Ishikawa (cell line): ENCODE measurements around the gene NTSR2.

Source experiments
- CEBPB ChIP-seq: IDR thresholded peaks from 2 replicates; pipeline ENCODE4 v1.6.1; 2012
- CREB1 ChIP-seq: IDR thresholded peaks from 2 replicates; pipeline ENCODE4 v1.6.1; 2012; ENCODE audit warnings: low read depth
- EGR1 ChIP-seq: IDR thresholded peaks from 2 replicates; pipeline ENCODE4 v1.6.1; 2012
- EP300 ChIP-seq: IDR thresholded peaks from 2 replicates; pipeline ENCODE4 v1.6.1; 2012; ENCODE audit warnings: borderline replicate concordance
- FOXM1 ChIP-seq: IDR thresholded peaks from 2 replicates; pipeline ENCODE4 v1.6.1; 2012; ENCODE audit warnings: low read depth, borderline replicate concordance
- MAX ChIP-seq: IDR thresholded peaks from 2 replicates; pipeline ENCODE4 v1.6.1; 2012
- NFIC ChIP-seq: IDR thresholded peaks from 2 replicates; pipeline ENCODE4 v1.6.1; 2012
- RAD21 ChIP-seq: IDR thresholded peaks from 2 replicates; pipeline ENCODE4 v1.6.1; 2012; ENCODE audit warnings: low read depth
- REST ChIP-seq: IDR thresholded peaks from 2 replicates; pipeline ENCODE4 v1.6.1; 2012; ENCODE audit warnings: low read depth, mild to moderate bottlenecking
- TAF1 ChIP-seq: IDR thresholded peaks from 2 replicates; pipeline ENCODE4 v1.6.1; 2012; ENCODE audit warnings: low read depth, mild to moderate bottlenecking
- TCF12 ChIP-seq: IDR thresholded peaks from 2 replicates; pipeline ENCODE4 v1.6.1; 2012; ENCODE audit warnings: low read depth
- TEAD4 ChIP-seq: IDR thresholded peaks from 2 replicates; pipeline ENCODE4 v1.6.1; 2012
- USF1 ChIP-seq: IDR thresholded peaks from 2 replicates; pipeline ENCODE4 v1.6.1; 2012
- YY1 ChIP-seq: IDR thresholded peaks from 2 replicates; pipeline ENCODE4 v1.6.1; 2012; ENCODE audit warnings: low read depth
- ZBTB7A ChIP-seq: IDR thresholded peaks from 2 replicates; pipeline ENCODE4 v1.6.1; 2012; ENCODE audit warnings: low read depth

NTSR2 gene

DNA sequence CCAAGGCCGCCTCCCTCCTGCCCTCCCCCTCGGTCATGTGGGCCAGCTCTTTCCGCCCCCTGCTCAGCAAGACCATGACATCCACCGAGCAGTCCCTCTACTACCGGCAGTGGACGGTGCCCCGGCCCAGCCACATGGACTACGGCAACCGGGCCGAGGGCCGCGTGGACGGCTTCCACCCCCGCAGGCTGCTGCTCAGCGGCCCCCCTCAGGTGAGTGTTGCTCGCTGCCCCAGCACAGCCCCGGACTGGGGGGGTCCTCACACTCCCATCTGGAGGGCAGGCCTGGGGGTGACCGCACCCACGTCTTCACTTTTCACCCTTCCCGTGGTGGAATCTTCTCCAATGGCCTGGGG is 51.3 kb downstream of the NTSR2 start:
- TF ChIP-seq YY1 (no peak), TEAD4 (no peak), TAF1 (no peak), MAX (no peak), CREB1 (no peak), FOXM1 (no peak), ZBTB7A (no peak), EGR1 (no peak), REST (no peak), RAD21 (no peak), CEBPB (no peak), TCF12 (no peak)

- no peak for TF ChIP-seq ZBTB7A
- TF ChIP-seq MAX, result no peak
- no peak for TF ChIP-seq YY1
- no peak for TF ChIP-seq TEAD4
- no peak for TF ChIP-seq FOXM1
- TF ChIP-seq EGR1, result no peak
- TF ChIP-seq TAF1, result no peak
- TF ChIP-seq NFIC, result no peak
- no peak for TF ChIP-seq REST
- TF ChIP-seq RAD21, result no peak
- no peak for TF ChIP-seq USF1
- TF ChIP-seq TCF12, result no peak
Observed at GRCh38 chr2:11617984-11618707, 51.8 kb downstream of the NTSR2 start.

DNA sequence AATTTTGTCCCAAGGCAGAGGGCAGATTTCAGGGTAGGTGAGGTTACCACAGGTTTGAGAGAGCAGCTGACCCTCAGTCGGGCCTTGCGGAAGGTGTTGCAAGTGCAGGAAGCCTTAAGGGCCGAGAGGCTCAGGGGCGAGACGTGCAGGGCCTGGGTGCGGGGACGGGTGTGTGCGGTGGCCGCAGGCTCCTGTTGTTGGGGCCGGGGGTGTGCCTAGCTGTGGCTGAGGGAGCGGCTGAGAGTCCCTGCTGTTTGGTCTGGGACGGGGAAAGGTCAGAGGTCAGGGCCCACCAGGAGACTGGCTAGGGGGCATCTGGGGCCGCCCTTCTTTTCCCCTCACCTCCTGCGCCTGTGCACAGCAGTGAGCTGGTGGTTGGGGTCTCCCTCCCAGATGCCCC is 52.5 kb downstream of the NTSR2 start:
- no peak for TF ChIP-seq CREB1
- no peak for TF ChIP-seq FOXM1
- TF ChIP-seq ZBTB7A, result no peak
- TF ChIP-seq TEAD4, result no peak
- no peak for TF ChIP-seq CEBPB
- TF ChIP-seq NFIC, result no peak
- no peak for TF ChIP-seq REST
- no peak for TF ChIP-seq EP300
- TF ChIP-seq YY1, result no peak
- TF ChIP-seq USF1, result no peak
- no peak for TF ChIP-seq TCF12
- no peak for TF ChIP-seq RAD21
- no peak for TF ChIP-seq MAX
- no peak for TF ChIP-seq EGR1
- TF ChIP-seq TAF1, result no peak

DNA sequence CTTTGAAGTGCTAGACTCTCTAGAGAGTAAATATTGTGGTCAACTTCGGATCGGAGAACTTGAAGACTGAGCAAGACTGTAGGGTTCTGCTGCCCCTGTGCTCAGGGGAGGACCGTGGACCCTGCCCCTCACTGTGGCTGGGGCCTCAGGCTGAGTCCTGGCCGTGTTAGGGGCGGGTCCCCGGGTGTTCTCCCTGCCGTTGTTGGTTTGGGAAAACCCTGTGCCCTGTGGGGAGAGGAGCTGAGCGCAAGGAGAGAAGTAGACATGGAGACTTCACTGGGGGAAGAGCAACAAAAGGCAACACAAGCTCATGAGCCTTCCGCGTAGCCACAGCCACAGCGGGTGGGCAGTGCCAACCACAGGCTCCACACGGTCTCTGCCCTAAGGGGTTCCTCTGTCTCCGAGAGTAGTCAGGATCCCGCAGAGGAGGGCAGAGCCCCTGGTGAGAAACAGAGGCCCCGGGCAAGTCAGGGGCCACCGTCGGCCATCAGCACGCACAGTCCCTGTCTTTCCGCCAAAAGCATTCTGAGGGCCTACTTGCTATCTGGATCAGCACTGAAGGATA is 53.1 kb downstream of the NTSR2 start:
- TF ChIP-seq CREB1 (no peak), MAX (no peak), FOXM1 (no peak), USF1 (no peak), TCF12 (no peak), TAF1 (no peak), CEBPB (no peak)
